ENCODE results near the gene EIF1.

DNA sequence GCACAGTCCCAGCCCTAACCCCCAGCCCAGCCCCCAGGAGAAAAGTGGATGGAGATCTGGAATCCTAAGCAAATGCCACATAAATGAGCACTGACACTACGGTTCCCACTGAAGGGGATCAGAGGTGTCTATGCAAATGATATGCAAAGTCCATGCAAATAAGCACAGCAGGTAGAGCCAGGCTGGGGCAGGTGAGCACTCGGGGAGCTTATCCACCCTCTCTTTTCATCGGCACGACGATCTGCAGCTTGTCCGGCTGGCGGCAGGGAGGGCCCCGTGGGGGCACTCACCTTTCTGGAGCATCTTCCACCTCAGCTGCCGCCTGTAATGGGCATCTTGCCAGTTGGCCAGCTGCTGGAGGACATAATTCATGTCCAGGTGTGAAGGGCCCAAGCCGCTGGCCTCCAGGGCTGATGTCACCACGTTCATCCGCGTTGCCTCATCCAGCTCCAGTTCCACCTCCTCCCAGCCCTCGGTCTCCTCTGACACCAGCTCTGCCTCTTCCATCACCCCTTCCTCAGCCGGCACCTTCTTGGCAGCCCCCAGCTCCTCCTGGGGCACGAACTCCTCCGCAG lies 35.9 kb downstream of the EIF1 start:
- TF ChIP-seq, protein P1, sequence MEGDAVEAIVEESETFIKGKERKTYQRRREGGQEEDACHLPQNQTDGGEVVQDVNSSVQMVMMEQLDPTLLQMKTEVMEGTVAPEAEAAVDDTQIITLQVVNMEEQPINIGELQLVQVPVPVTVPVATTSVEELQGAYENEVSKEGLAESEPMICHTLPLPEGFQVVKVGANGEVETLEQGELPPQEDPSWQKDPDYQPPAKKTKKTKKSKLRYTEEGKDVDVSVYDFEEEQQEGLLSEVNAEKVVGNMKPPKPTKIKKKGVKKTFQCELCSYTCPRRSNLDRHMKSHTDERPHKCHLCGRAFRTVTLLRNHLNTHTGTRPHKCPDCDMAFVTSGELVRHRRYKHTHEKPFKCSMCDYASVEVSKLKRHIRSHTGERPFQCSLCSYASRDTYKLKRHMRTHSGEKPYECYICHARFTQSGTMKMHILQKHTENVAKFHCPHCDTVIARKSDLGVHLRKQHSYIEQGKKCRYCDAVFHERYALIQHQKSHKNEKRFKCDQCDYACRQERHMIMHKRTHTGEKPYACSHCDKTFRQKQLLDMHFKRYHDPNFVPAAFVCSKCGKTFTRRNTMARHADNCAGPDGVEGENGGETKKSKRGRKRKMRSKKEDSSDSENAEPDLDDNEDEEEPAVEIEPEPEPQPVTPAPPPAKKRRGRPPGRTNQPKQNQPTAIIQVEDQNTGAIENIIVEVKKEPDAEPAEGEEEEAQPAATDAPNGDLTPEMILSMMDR (IDR thresholded peaks at IDR 0.05), result no peak
- no peak for TF ChIP-seq EP300 (IDR thresholded peaks at IDR 0.05)
